K562 (cell line): ENCODE measurements around the gene ANXA3. TPM values are rescaled to one million over a fixed set of nuclear protein-coding genes. Genes with fewer than 3 reads are reported as not detected.

Experiments used
- FOXK2 ChIP-seq, 2 experiments: fragments of 450-650 bp; IDR thresholded peaks in 1 of 2; conservative IDR thresholded peaks in 1 of 2; 2 replicates each; pipeline ENCODE4 v1.6.1; 2016; ENCODE audit warnings: low read depth in 2 of 2, mild to moderate bottlenecking in 1 of 2
- MYBL2 ChIP-seq, 2 experiments: fragments of 450-650 bp in 1 of 2; sonication (generic) in 1 of 2; formaldehyde crosslinking in 1 of 2; IDR thresholded peaks; 2 replicates each; pipeline versions ENCODE4 v1.6.1 to v1.8.1; 2017 to 2022; ENCODE audit warnings: borderline replicate concordance in 1 of 2, inconsistent platforms in 1 of 2, low read depth in 1 of 2, mild to moderate bottlenecking in 1 of 2, missing genetic modification reagents in 1 of 2, moderate library complexity in 1 of 2
- RAD51 ChIP-seq: fragments of 450-650 bp; IDR thresholded peaks from 2 replicates; pipeline ENCODE4 v1.7.1; 2016; ENCODE audit warnings: low read depth, mild to moderate bottlenecking, borderline replicate concordance
- TAL1 ChIP-seq: fragments of 450-650 bp; IDR thresholded peaks from 2 replicates; pipeline ENCODE4 v1.6.1; 2016; ENCODE audit warnings: mild to moderate bottlenecking
- TCF7L2 ChIP-seq: fragments of 150-350 bp; IDR thresholded peaks from 2 replicates; pipeline ENCODE4 v1.6.1; 2016; ENCODE audit warnings: low read depth, mild to moderate bottlenecking, low read length, moderate library complexity
- ZNF24 ChIP-seq: fragments of 450-650 bp; IDR thresholded peaks from 2 replicates; pipeline ENCODE4 v1.6.1; 2016
- ZNF407 ChIP-seq: fragments of 450-650 bp; IDR thresholded peaks from 2 replicates; pipeline ENCODE4 v1.6.1; 2016; ENCODE audit warnings: low read depth
- ZNF449 ChIP-seq: fragments of 250-450 bp; sonication (Bioruptor Pico); IDR thresholded peaks from 2 replicates; pipeline ENCODE4 v1.8.0; 2022; ENCODE audit warnings: moderate library complexity, mild to moderate bottlenecking, inconsistent platforms
- ZNF561 ChIP-seq: fragments of 450-650 bp; formaldehyde crosslinking; conservative IDR thresholded peaks from 2 replicates; pipeline ENCODE4 v1.4.0; 2020; ENCODE audit warnings: mild to moderate bottlenecking, moderate library complexity
- ZNF699 ChIP-seq: fragments of 250-450 bp; sonication (Bioruptor Pico); IDR thresholded peaks from 2 replicates; pipeline ENCODE4 v1.8.0; 2021; ENCODE audit warnings: mild to moderate bottlenecking, moderate library complexity; ENCODE audit not compliant: insufficient replicate concordance
- polyA plus RNA-seq, 8 experiments: library from polyadenylated mRNA; depleted of rRNA in 4 of 8; stranded (reverse) in 5 of 8; unstranded in 3 of 8; fragments of >200 nt; fragmentation: Nextera tagmentation in 2 of 8; fragmentation: Illumina TruSeq in 1 of 8; extraction: Ambion mirVana in 2 of 8; extraction: Trizol in 1 of 8; gene quantifications; 2 replicates each; pipeline versions ENCODE4 v1.2.1 to v1.2.3, GENCODE V29; 2011 to 2014; ENCODE audit warnings: inconsistent platforms in 1 of 8, missing spikeins in 1 of 8
- total RNA-seq, 7 experiments: library from RNA; depleted of rRNA in 6 of 7; stranded (reverse); fragments of >200 nt in 6 of 7; fragmentation: Illumina TruSeq in 2 of 7; extraction: Trizol in 2 of 7; gene quantifications; 2 replicates each; pipeline versions ENCODE4 v1.2.1 to v1.2.3, GENCODE V29; 2011 to 2021; ENCODE audit warnings: low replicate concordance in 1 of 7
- TF ChIP-seq, protein P1 (sequence below), 2 experiments: IDR thresholded peaks; 2 replicates each; pipeline ENCODE4 v1.6.1; 2012; ENCODE audit warnings: improper control_type of control experiment in 2 of 2, low read depth in 2 of 2, low read length in 2 of 2, borderline replicate concordance in 1 of 2
- TF ChIP-seq, protein P2 (sequence below), 2 experiments: fragments of 450-650 bp in 1 of 2; sonication (generic) in 1 of 2; formaldehyde crosslinking in 1 of 2; IDR thresholded peaks in 1 of 2; conservative IDR thresholded peaks in 1 of 2; 2 replicates each; pipeline versions ENCODE4 v1.6.1 to v1.8.1; 2016 to 2023; ENCODE audit warnings: mild to moderate bottlenecking in 2 of 2, moderate library complexity in 2 of 2, inconsistent platforms in 1 of 2, missing genetic modification reagents in 1 of 2

The ANXA3 gene
- total and polyA plus RNA-seq, 9 of the 15 experiments (the other 6 are each of a cell fraction or from before 2014, with no cell fraction given) = 6.3 to 15.5 (median 9.8) TPM

DNA sequence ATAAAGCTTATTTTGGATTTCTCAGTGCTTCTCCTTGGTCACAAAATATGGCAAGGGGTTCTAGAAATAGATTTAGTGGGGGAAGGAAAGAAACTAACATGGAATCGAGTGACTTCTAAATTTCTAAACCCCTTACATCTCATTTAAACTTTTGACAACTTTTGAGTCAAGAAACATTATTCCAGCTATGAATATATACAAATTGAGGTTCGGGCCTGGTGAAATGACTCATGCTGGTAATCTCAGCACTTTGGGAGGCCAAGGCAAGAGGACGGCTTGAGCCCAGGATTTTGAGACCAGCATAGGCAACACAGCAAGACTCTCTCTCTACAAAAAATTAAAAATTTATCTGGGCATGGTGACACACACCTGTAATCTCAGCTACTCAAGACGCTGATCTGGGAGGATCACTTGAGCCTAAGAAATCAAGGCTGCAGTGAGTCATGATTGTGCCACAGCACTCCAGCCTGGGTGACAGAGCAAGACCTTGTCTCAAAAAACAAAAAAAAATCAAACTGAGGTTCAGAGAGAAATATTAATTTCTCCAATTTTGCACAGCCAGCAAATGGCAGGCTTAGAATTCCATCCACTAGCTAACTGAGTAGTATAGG lies 99.8 kb downstream of the ANXA3 start (continued):
- TF ChIP-seq RAD51 = no peak
- TF ChIP-seq ZNF407 = no peak
- TF ChIP-seq, protein P1, sequence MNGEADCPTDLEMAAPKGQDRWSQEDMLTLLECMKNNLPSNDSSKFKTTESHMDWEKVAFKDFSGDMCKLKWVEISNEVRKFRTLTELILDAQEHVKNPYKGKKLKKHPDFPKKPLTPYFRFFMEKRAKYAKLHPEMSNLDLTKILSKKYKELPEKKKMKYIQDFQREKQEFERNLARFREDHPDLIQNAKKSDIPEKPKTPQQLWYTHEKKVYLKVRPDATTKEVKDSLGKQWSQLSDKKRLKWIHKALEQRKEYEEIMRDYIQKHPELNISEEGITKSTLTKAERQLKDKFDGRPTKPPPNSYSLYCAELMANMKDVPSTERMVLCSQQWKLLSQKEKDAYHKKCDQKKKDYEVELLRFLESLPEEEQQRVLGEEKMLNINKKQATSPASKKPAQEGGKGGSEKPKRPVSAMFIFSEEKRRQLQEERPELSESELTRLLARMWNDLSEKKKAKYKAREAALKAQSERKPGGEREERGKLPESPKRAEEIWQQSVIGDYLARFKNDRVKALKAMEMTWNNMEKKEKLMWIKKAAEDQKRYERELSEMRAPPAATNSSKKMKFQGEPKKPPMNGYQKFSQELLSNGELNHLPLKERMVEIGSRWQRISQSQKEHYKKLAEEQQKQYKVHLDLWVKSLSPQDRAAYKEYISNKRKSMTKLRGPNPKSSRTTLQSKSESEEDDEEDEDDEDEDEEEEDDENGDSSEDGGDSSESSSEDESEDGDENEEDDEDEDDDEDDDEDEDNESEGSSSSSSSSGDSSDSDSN (IDR thresholded peaks at IDR 0.05; ENCODE audit: borderline replicate concordance in 1 of 2, low read depth in 2 of 2, low read length in 2 of 2) = no peak
- no peak for TF ChIP-seq TCF7L2
- TF ChIP-seq ZNF449 (CRISPR knock-in tag) = no peak
- no peak for TF ChIP-seq ZNF24
- TF ChIP-seq TAL1 = no peak
- TF ChIP-seq MYBL2 (IDR thresholded peaks at IDR 0.05; ENCODE audit: low read depth) = no peak
- TF ChIP-seq MYBL2 (CRISPR knock-in tag; IDR thresholded peaks at IDR 0.05; ENCODE audit: borderline replicate concordance) = no peak
- TF ChIP-seq ZNF699 = no peak
- TF ChIP-seq, protein P2, sequence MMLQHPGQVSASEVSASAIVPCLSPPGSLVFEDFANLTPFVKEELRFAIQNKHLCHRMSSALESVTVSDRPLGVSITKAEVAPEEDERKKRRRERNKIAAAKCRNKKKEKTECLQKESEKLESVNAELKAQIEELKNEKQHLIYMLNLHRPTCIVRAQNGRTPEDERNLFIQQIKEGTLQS (IDR thresholded peaks at IDR 0.05) = peak; percentile 75
- TF ChIP-seq, protein P2 (CRISPR knock-in tag; conservative IDR thresholded peaks at IDR 0.05) = no peak
- no peak for TF ChIP-seq FOXK2 (conservative IDR thresholded peaks at IDR 0.05 in 1 of 2, IDR thresholded peaks at IDR 0.05 in 1 of 2; ENCODE audit: low read depth in 2 of 2)
- no peak for TF ChIP-seq ZNF561 (CRISPR knock-in tag)
